Activated naive CD4-positive, alpha-beta T cell treated with Interleukin-2 at 50 U/mL for 16 hours (primary cell): ENCODE results near the gene NUP205.

ENCODE experiments used
- DNase-seq: peaks from one replicate; pipeline ENCODE4 v3.0.0-alpha.2; 2020

NUP205 gene, protein sequence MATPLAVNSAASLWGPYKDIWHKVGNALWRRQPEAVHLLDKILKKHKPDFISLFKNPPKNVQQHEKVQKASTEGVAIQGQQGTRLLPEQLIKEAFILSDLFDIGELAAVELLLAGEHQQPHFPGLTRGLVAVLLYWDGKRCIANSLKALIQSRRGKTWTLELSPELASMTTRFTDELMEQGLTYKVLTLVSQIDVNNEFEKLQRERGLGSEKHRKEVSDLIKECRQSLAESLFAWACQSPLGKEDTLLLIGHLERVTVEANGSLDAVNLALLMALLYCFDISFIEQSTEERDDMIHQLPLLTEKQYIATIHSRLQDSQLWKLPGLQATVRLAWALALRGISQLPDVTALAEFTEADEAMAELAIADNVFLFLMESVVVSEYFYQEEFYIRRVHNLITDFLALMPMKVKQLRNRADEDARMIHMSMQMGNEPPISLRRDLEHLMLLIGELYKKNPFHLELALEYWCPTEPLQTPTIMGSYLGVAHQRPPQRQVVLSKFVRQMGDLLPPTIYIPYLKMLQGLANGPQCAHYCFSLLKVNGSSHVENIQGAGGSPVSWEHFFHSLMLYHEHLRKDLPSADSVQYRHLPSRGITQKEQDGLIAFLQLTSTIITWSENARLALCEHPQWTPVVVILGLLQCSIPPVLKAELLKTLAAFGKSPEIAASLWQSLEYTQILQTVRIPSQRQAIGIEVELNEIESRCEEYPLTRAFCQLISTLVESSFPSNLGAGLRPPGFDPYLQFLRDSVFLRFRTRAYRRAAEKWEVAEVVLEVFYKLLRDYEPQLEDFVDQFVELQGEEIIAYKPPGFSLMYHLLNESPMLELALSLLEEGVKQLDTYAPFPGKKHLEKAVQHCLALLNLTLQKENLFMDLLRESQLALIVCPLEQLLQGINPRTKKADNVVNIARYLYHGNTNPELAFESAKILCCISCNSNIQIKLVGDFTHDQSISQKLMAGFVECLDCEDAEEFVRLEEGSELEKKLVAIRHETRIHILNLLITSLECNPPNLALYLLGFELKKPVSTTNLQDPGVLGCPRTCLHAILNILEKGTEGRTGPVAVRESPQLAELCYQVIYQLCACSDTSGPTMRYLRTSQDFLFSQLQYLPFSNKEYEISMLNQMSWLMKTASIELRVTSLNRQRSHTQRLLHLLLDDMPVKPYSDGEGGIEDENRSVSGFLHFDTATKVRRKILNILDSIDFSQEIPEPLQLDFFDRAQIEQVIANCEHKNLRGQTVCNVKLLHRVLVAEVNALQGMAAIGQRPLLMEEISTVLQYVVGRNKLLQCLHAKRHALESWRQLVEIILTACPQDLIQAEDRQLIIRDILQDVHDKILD (N-terminal part only)

DNA sequence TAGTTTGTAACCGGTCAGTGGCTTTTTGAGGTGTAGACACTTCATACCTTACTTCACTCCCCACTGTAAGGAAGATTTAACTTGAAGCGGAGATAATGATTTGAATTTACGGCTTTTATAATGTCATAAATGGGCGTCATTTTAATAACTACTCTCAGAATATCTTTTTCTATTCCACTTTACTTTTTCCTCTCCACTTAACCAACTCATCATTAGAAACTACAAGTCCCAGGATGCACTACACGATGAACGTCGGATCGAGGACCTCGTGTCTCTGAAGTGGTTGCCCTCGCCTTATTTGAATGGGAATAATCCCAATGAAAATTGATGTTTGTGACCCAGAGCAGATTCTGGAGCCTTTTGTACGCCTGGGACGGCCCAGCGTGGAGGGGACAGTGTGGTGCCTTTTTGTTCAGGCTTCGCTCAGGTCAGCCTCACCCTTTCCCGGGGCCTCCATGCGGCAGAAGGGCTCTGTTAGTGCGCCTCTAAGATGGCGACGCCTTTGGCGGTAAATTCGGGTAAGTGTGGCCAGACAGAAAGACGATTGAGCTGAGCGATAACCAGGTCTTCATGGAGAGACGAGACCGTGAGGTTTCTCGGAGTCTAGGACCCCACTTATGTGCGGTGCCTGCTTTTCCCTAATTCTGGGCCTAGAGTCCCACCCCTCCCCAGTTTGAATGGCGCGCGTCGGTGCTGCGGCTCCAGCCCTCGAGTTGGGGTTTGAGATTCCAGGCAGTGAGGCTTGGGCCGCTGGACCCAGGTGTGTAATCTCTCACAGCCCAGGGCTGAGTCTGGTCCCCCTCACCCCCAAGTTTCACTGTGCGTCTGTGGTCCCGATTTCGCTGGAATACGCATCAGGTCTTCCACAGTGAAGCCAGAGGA is at the start of gene NUP205:
TSS of gene NUP205 (plus strand) at position 463 of the 882 bp plus-strand sequence. CDS start at position 491, 28 bp downstream.
- DNase-seq, result peak; percentile 77

- peak; percentile 21 for DNase-seq
These were observed 48.7 kb upstream of the NUP205 start for GRCh38 chr7:135508883-135509588.

- no peak for DNase-seq
These were observed 48.2 kb upstream of the NUP205 start for GRCh38 chr7:135509589-135509838.

GRCh38 chr7:135509839-135510591 is 47.7 kb upstream of the NUP205 start, which contains the start of gene CNOT4:
Gene CNOT4, minus strand, starts transcription at chr7:135510102. Its CDS starts 71,771 bp downstream, at chr7:135438331.
- peak; percentile 97 for DNase-seq

GRCh38 chr7:135510592-135511183 is 47.0 kb upstream of the NUP205 start:
- no peak for DNase-seq

- peak; percentile 3 for DNase-seq
These were observed 45.4 kb upstream of the NUP205 start for GRCh38 chr7:135512135-135512887.

- DNase-seq, result no peak
These were observed 42.9 kb upstream of the NUP205 start for GRCh38 chr7:135514856-135515255.

GRCh38 chr7:135517060-135517459 is 40.7 kb upstream of the NUP205 start:
- no peak for DNase-seq

DNA sequence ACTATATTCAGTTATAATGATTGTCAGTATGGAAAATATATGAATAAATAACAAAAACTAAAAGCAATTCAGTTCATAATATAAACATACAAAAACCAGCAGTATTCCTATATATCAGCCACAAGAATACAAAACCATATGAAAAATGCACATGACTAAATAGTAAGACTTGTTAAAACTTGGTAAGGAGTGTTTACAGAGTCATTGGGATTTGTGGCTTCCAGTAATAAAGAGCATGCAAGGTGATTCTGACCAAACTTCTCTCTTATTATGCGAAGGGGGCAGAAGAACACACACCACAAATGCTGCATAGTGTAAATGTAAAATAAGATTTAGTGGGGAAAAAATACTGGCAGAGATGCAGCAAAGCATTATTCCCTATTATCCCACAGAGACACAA is 39.0 kb upstream of the NUP205 start:
- DNase-seq, result no peak

DNA sequence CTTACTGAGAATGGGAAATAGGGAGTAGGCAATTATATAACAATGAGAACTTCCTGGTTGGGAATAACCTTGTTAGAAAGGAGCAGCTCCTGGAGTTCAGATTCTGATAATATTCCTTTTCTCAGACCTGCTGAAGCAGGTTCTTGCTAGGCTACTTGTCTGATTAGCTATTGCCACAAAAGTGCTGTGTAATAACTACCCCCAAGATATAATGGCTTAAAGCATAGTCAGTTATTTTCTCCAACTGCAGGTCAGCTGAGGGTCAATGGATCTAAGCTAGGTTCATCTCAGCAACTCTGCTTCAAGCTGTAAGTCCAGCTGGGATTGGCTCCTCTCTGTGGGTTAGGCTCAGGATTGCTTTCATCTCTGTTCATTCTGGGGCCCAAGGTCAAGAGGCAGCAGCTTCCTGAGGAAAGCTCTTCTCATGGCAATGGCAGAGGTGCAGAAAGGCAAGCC is 38.5 kb upstream of the NUP205 start:
- DNase-seq, result no peak

GRCh38 chr7:135519871-135520270 is 37.8 kb upstream of the NUP205 start:
- DNase-seq, result no peak

DNA sequence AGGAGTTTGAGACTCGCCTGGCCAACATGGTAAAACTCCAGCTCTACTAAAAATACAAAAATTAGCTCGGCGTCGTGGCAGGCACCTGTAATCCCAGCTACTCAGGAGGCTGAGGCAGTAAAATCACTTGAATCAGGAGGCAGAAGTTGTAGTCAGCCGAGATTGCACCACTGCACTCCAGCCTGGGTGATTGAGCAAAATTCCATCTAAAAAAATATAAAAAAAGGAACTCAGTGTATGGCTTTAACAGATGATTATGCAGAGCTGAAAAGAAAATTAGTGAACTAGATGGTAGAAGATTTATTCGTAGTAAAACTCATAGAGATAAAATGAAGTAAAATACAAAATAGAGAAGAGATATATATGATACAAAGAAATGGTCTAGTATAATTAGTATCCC is 35.2 kb upstream of the NUP205 start:
- no peak for DNase-seq

DNA sequence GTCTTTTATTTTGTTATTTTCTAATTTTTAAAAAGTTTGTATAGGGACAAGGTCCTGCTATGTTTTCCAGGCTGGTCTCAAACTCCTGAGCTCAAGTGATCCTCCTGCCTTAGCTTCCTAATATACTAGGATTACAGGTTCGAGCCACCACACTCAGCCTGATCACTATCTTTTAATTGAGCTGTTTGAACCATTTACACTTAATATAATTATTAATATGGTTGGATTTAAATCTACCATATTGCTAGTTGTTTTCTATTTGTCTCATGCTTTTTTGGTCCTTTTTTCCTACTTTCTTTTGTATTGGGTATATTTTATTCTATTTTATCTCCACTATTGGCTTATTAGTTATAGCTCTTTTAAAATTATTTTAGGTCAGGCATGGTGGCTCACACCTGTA is 34.6 kb upstream of the NUP205 start:
- DNase-seq, result no peak

DNA sequence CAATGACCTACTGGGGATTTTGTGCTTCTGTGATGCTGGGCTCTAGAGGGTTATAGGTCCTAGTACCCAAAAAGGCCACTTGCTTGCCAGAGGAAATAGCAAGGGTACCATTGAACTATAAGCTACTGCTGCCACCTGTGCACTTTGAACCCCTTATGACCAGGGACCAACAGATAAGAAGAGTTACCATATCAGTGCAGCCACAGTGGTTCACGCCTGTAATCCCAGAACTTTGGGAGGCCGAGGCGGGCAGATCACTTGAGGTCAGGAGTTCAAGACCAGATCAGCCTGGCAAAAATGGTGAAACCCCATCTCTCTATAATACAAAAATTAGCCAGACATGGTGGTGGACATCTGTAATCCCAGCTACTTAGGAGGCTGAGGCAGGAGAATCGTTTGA is 32.3 kb upstream of the NUP205 start:
- DNase-seq, result no peak

DNA sequence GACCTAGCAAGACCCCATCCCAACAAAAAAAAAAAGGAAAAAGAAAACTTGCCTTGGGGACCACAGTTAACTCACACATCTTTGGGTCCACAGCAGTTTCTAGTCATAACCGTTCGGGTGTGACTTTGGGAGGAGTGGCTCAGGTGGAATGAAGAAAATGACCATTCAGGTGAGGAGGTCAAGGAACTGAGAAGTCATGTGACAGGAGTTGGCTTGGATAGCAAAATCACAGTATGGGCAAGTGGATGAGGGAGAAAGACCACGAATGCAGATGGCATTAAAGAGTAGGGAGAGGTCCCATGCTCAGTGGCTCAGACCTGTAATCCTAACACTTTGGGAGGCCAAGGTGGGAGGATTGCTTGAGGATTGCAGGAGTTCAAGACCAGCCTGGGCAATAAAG is 30.7 kb upstream of the NUP205 start:
- no peak for DNase-seq

GRCh38 chr7:135536150-135536549 is 21.6 kb upstream of the NUP205 start:
- no peak for DNase-seq

DNA sequence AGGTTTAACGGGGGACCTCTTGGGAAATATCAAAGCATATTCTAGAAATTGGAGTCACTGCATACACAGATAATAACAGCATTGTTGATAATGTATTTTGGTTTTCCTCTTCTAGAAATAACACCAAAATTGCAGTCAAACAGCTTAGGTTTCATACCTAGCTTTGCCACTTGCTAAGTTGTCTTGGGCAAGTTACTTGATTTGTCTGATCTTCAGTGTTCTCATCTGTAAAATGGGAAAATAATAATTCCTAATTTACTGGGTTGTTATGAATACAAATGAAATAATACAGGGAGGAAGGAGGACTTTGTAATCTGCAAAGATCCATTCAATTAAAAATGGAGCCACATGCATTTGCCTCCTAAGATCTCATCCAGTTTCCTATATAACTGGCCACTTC is 20.3 kb upstream of the NUP205 start:
- no peak for DNase-seq

GRCh38 chr7:135537905-135538304 is 19.8 kb upstream of the NUP205 start:
- DNase-seq, result no peak

- no peak for DNase-seq
These were observed 19.3 kb upstream of the NUP205 start for GRCh38 chr7:135538376-135538775.
